ENCODE data around the gene ANKRD16.

DNA sequence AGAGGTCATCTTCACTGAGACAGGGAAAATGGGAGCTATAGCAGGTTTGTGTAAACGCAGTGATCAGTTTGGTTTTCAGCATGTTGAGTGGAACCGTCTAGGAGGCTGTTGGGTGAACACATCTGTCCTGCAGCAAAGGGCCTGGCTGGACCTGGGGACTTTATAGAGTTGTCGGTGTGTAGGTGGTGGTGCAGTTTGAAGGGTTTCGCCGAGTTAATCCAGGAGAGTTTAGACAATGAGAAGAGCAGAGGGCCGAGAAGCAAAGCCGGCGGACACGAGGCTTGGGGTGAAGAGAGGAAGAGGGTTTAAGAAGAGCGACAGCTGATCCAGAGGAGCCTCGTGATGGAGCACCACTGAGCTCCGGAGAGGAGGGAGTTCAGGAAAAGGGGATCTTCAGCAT lies 48.6 kb upstream of the ANKRD16 start:
- TF ChIP-seq, protein P1, sequence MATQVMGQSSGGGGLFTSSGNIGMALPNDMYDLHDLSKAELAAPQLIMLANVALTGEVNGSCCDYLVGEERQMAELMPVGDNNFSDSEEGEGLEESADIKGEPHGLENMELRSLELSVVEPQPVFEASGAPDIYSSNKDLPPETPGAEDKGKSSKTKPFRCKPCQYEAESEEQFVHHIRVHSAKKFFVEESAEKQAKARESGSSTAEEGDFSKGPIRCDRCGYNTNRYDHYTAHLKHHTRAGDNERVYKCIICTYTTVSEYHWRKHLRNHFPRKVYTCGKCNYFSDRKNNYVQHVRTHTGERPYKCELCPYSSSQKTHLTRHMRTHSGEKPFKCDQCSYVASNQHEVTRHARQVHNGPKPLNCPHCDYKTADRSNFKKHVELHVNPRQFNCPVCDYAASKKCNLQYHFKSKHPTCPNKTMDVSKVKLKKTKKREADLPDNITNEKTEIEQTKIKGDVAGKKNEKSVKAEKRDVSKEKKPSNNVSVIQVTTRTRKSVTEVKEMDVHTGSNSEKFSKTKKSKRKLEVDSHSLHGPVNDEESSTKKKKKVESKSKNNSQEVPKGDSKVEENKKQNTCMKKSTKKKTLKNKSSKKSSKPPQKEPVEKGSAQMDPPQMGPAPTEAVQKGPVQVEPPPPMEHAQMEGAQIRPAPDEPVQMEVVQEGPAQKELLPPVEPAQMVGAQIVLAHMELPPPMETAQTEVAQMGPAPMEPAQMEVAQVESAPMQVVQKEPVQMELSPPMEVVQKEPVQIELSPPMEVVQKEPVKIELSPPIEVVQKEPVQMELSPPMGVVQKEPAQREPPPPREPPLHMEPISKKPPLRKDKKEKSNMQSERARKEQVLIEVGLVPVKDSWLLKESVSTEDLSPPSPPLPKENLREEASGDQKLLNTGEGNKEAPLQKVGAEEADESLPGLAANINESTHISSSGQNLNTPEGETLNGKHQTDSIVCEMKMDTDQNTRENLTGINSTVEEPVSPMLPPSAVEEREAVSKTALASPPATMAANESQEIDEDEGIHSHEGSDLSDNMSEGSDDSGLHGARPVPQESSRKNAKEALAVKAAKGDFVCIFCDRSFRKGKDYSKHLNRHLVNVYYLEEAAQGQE (IDR thresholded peaks at IDR 0.05; ENCODE audit: insufficient read depth in 1 of 2, low read depth in 2 of 2, low read length in 2 of 2) = no peak
- TF ChIP-seq POLR2AphosphoS5 (IDR thresholded peaks at IDR 0.05; ENCODE audit: low read depth, low read length) = no peak
